OCI-LY7 (cell line): ENCODE results near the gene CTNND2.

Source experiments
- CTCF ChIP-seq: fragments of 200-600 bp; sonication (generic); conservative IDR thresholded peaks from 2 replicates; pipeline ENCODE4 v1.5.1; 2014; ENCODE audit warnings: mild to moderate bottlenecking, antibody characterized with exemption, low read length, moderate library complexity, mixed read lengths
- EZH2phosphoT487 ChIP-seq: fragments of 200-600 bp; sonication (generic); IDR thresholded peaks from 2 replicates; pipeline ENCODE4 v1.6.1; 2018; ENCODE audit warnings: low read depth, borderline replicate concordance, mild to moderate bottlenecking, mixed run types, antibody characterized with exemption, low read length, moderate library complexity, mixed read lengths

- no peak for TF ChIP-seq CTCF
- no peak for TF ChIP-seq EZH2phosphoT487
These were observed 653.0 kb downstream of the CTNND2 start for GRCh38 chr5:11251247-11251646.
